Tibial nerve (tissue), 4 donors: ENCODE data around the gene CPB2. TPM values are rescaled to one million over a fixed set of nuclear protein-coding genes. Genes with fewer than 3 reads are reported as not detected.

Experiments
- DNase-seq, 2 donors: peaks; one replicate each; pipeline ENCODE4 v3.0.0-alpha.2; 2019; ENCODE audit warnings: low spot score in 2 of 2
- H3K27ac ChIP-seq, 4 donors: fragments of 200-600 bp; sonication (generic) in 3 of 4; one replicate each; pipeline ENCODE4 v1.5.1; 2017 to 2019; ENCODE audit warnings: mild to moderate bottlenecking in 1 of 4
- H3K27me3 ChIP-seq, 2 donors: fragments of 200-600 bp; sonication (generic) in 1 of 2; one replicate each; pipeline versions ENCODE4 v1.5.1 to v1.6.0; 2017 to 2019
- H3K36me3 ChIP-seq, 3 donors: fragments of 200-600 bp; sonication (generic); one replicate each; pipeline ENCODE4 v1.5.1; 2018 to 2019
- H3K4me1 ChIP-seq, 4 donors: fragments of 200-600 bp; sonication (generic) in 3 of 4; one replicate each; pipeline ENCODE4 v1.5.1; 2017 to 2019
- H3K4me3 ChIP-seq, 4 donors: fragments of 200-600 bp; sonication (generic) in 3 of 4; one replicate each; pipeline ENCODE4 v1.5.1; 2017 to 2019; ENCODE audit warnings: mild to moderate bottlenecking in 1 of 4, moderate library complexity in 1 of 4
- H3K9me3 ChIP-seq, 4 donors: fragments of 200-600 bp; sonication (generic) in 3 of 4; one replicate each; pipeline ENCODE4 v1.5.1; 2017 to 2019
- EP300 ChIP-seq, 2 donors: sonication (generic); formaldehyde crosslinking; IDR thresholded peaks; one replicate each; pipeline ENCODE4 v1.6.1; 2017; ENCODE audit warnings: antibody characterized with exemption in 2 of 2, mild to moderate bottlenecking in 1 of 2
- POLR2A ChIP-seq, 2 donors: fragments of 450-650 bp; IDR thresholded peaks; one replicate each; pipeline ENCODE4 v1.6.1; 2017; ENCODE audit warnings: antibody characterized with exemption in 2 of 2, mild to moderate bottlenecking in 2 of 2, moderate library complexity in 2 of 2
- WGBS, 2 donors: methylation state at CpG; one replicate each; pipeline ENCODE4 v1.1.5; 2018; 5-methylcytosine and 5-hydroxymethylcytosine counted together
- total RNA-seq, 4 donors: library from RNA; depleted of rRNA; stranded (reverse); fragments of >200 nt; gene quantifications; one replicate each; pipeline ENCODE4 v1.1.0, GENCODE V29; 2016
- TF ChIP-seq, protein P1 (sequence below), 5 experiments: fragments of 200-600 bp in 3 of 5; fragments of 450-650 bp in 2 of 5; sonication (generic) in 3 of 5; IDR thresholded peaks; one replicate each; pipeline ENCODE4 v1.5.1; 2016 to 2019; ENCODE audit warnings: antibody characterized with exemption in 5 of 5, mild to moderate bottlenecking in 3 of 5, moderate library complexity in 2 of 5

The CPB2 gene
- total RNA-seq, 4 donors from 2014 or later, result not detected

DNA sequence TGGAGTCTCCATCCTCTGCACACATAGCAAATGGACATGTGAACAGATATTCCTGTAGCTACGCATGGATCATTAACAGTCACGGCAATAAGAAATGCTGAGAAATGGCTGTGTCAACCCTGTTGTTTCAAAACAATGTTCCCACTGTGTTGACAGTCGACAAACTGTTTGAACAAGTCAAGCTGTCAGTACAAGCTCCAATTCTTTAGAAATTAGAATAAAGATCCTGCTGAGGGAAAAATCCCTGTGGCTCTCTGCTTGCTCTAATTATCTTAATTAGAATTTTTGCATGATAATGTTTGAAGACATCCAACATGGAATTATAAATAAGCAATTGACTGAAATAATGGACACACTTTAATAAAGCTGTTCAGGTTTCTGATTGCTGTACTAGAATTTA lies 37.9 kb upstream of the CPB2 start:
- no peaks in the 10 kb centered on the region for H3K9me3 ChIP-seq

DNA sequence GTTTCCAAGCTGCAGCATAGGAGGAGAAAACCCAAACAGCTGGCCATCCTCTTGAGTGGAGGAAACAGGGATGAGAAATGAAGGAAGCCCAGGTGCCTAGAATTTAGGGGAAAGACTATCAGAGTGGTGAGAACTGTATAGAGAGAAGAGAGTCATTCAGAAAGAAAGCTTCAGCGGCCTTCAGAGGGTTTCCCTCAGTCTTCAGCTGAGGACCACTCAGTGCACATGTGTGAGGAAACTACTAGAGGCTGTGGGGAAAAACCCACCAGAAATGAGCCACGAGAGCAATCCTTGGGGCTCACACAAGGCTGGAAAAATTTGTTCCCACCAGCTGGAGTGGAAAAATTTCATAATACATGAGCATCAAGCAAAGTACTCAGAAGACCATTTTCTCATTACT lies 35.2 kb upstream of the CPB2 start:
- DNase-seq, result no peak
- Histone ChIP-seq H3K9me3 (no peaks in the 10 kb centered on the region), H3K27ac (no peak overlapping the region), H3K27me3 (no peaks in the 10 kb centered on the region), H3K36me3 (no peaks in the 10 kb centered on the region), H3K4me1 (no peaks in the 10 kb centered on the region), H3K4me3 (no peak overlapping the region)
- 71 to 80% methylated on average over 2 of the region's 2 CpGs for WGBS, 2 donors
- no peak for TF ChIP-seq EP300 (IDR thresholded peaks at IDR 0.05)
- TF ChIP-seq, protein P1, sequence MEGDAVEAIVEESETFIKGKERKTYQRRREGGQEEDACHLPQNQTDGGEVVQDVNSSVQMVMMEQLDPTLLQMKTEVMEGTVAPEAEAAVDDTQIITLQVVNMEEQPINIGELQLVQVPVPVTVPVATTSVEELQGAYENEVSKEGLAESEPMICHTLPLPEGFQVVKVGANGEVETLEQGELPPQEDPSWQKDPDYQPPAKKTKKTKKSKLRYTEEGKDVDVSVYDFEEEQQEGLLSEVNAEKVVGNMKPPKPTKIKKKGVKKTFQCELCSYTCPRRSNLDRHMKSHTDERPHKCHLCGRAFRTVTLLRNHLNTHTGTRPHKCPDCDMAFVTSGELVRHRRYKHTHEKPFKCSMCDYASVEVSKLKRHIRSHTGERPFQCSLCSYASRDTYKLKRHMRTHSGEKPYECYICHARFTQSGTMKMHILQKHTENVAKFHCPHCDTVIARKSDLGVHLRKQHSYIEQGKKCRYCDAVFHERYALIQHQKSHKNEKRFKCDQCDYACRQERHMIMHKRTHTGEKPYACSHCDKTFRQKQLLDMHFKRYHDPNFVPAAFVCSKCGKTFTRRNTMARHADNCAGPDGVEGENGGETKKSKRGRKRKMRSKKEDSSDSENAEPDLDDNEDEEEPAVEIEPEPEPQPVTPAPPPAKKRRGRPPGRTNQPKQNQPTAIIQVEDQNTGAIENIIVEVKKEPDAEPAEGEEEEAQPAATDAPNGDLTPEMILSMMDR (IDR thresholded peaks at IDR 0.05), result no peak
- TF ChIP-seq POLR2A (IDR thresholded peaks at IDR 0.05), result no peak

More for the DNA sequence above, 37.9 kb upstream of the CPB2 start:
- Histone ChIP-seq H3K36me3 (no peaks in the 10 kb centered on the region), H3K4me3 (no peak overlapping the region), H3K27me3 (no peaks in the 10 kb centered on the region), H3K27ac (no peak overlapping the region), H3K4me1 (no peaks in the 10 kb centered on the region)
- TF ChIP-seq, protein P1 (IDR thresholded peaks at IDR 0.05), result no peak
- TF ChIP-seq POLR2A (IDR thresholded peaks at IDR 0.05) (no peak), EP300 (IDR thresholded peaks at IDR 0.05) (no peak)
- WGBS, 2 donors, result 55 to 60% methylated on average over 3 of the region's 3 CpGs
- DNase-seq, result no peak

DNA sequence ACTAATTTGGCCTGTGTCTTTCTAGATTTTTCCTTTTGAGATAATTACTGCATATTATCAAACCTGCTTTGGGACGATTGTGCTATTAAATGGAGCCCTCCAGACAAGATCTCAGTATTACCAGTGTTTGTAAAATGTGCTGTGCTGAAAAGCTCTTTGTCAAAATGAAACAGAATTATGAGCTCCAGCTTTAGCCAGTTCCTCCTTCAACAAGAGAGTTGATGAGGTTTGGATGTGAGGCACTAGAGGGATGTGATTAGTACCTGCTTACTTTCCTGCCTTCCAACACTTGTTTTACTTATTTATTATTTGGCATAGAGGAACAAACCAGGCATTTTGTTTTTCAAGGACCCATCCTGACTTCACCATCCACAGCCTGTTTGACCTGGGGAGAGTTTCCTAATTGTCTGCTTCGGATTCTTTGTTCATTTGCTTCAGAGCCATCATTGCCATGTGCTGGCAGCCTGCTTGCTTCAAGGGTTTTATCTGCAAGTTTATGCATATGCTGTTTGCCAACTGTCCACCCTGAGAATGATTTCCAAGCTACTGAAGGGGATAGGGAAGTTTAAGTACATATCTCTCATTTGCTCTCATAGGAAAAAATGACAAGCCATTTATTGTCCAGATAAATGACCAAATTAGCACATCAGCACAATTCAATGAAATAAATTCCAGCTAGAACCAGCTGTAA lies 32.9 kb upstream of the CPB2 start:
- DNase-seq, result no peak
- Histone ChIP-seq H3K27me3 (no peaks in the 10 kb centered on the region), H3K4me3 (no peak overlapping the region), H3K36me3 (no peaks in the 10 kb centered on the region), H3K4me1 (no peaks in the 10 kb centered on the region), H3K9me3 (no peaks in the 10 kb centered on the region), H3K27ac (no peak overlapping the region)
- TF ChIP-seq, protein P1 (IDR thresholded peaks at IDR 0.05), result no peak
- TF ChIP-seq POLR2A (IDR thresholded peaks at IDR 0.05), result no peak
- TF ChIP-seq EP300 (IDR thresholded peaks at IDR 0.05), result no peak
- WGBS, 2 donors, result 57 to 67% methylated on average over 2 of the region's 2 CpGs

DNA sequence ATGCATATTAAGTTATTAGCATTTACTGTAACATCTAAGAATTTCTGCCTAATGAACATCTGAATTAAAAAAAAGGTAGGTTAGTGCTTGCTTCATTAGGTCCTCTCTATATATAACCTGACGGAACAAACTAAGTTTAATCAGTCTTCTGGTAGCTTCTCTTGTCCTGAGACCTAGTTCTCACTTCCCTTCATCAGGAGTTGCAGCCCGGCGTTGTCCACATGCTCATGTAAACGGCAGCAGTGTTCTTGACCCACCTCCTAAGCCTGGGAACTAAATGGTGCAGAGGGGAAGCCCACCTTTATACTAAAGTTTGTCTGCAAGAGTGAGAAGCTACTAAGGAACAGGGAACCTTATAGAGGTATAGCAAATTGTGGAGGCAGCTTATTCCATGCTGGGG lies 31.9 kb upstream of the CPB2 start:
- H3K27me3 ChIP-seq, result no peaks in the 10 kb centered on the region
- no peaks in the 10 kb centered on the region for H3K4me1 ChIP-seq
- no peak for DNase-seq
- H3K4me3 ChIP-seq, result no peak overlapping the region
- 83 to 85% methylated on average over 4 of the region's 4 CpGs for WGBS, 2 donors
- H3K36me3 ChIP-seq, result no peaks in the 10 kb centered on the region
- H3K9me3 ChIP-seq, result no peaks in the 10 kb centered on the region
- TF ChIP-seq POLR2A (IDR thresholded peaks at IDR 0.05), result no peak
- TF ChIP-seq EP300 (IDR thresholded peaks at IDR 0.05), result no peak
- TF ChIP-seq, protein P1 (IDR thresholded peaks at IDR 0.05), result no peak
- no peak overlapping the region for H3K27ac ChIP-seq

DNA sequence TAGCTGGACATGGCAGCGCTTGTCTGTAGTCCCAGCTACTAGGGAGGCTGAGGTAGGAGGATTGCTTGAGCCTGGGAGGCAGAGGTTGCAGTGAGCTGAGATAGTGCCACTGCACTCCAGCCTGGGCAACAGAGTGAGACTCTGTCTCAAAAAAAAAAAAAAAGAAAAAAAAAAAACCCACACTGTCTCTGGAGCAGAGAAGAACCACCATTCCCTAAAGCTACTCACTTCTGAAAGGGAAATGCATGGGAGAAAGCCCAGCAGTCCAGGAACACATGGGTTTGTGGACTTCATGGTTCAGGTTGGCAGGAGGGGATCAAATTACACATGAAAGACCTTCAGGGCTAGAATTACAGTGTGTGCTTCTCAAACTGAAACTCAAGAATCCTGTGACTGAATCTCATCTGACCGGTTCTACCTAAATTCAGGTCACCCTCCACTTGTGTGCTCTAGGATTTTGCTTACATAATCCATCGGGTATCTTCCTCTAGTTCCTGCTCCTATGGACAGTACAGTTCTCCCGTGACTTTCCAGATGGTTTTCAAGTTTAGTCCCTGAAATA lies 30.2 kb upstream of the CPB2 start:
- Histone ChIP-seq H3K4me3 (no peak overlapping the region), H3K36me3 (no peaks in the 10 kb centered on the region), H3K27me3 (no peaks in the 10 kb centered on the region), H3K4me1 (no peaks in the 10 kb centered on the region), H3K27ac (no peak overlapping the region), H3K9me3 (no peaks in the 10 kb centered on the region)
- 63 to 66% methylated on average over 4 of the region's 4 CpGs for WGBS, 2 donors
- no peak for DNase-seq
- no peak for TF ChIP-seq POLR2A (IDR thresholded peaks at IDR 0.05)
- TF ChIP-seq, protein P1 (IDR thresholded peaks at IDR 0.05), result no peak
- no peak for TF ChIP-seq EP300 (IDR thresholded peaks at IDR 0.05)
